HPDE6-E6E7 (cell line): Measurements from ENCODE around the gene PIGH.
"Not testable (repeated sequence)": the region's sequence is repeated elsewhere in the genome, so short reads cannot be mapped to it uniquely, and the experiment has no call there.

ENCODE experiments used
- DNase-seq: peaks from one replicate; pipeline ENCODE4 v3.0.0; 2011; ENCODE audit warnings: missing footprints; ENCODE audit errors: extremely low spot score

Gene PIGH

GRCh38 chr14:67609642-67610310 is 9.7 kb upstream of the PIGH start:
- no peak for DNase-seq

- no peak for DNase-seq
Measured at GRCh38 chr14:67607646-67608045, 7.6 kb upstream of the PIGH start.

- DNase-seq: no peak
Measured at GRCh38 chr14:67602995-67603545, 3.0 kb upstream of the PIGH start.

- DNase-seq: no peak
Measured at GRCh38 chr14:67602076-67602475, 2.0 kb upstream of the PIGH start.

GRCh38 chr14:67600562-67600974 is 500 bp upstream of the PIGH start:
- not testable (repeated sequence) for DNase-seq

GRCh38 chr14:67595392-67595791 is 4.7 kb downstream of the PIGH start:
- DNase-seq: no peak

GRCh38 chr14:67593650-67594049 is 6.4 kb downstream of the PIGH start:
- not testable (repeated sequence) for DNase-seq

GRCh38 chr14:67589204-67589770 is 10.8 kb downstream of the PIGH start:
- no peak for DNase-seq

GRCh38 chr14:67586369-67586768 is 13.7 kb downstream of the PIGH start:
- no peak for DNase-seq

GRCh38 chr14:67584978-67585377 is 15.1 kb downstream of the PIGH start:
- DNase-seq: no peak

GRCh38 chr14:67583711-67584644 is 16.1 kb downstream of the PIGH start:
- DNase-seq: peak; percentile 72

- no peak for DNase-seq
Measured at GRCh38 chr14:67582061-67582460, 18.0 kb downstream of the PIGH start.

GRCh38 chr14:67581643-67582042 is 18.4 kb downstream of the PIGH start:
- no peak for DNase-seq

GRCh38 chr14:67580336-67581171 is 19.5 kb downstream of the PIGH start:
- no peak for DNase-seq

GRCh38 chr14:67579636-67580035 is 20.4 kb downstream of the PIGH start:
- DNase-seq: no peak

GRCh38 chr14:67579040-67579439 is 21.0 kb downstream of the PIGH start:
- DNase-seq: no peak

GRCh38 chr14:67577909-67578749 is 21.9 kb downstream of the PIGH start:
- DNase-seq: no peak

GRCh38 chr14:67577181-67577808 is 22.8 kb downstream of the PIGH start:
- no peak for DNase-seq

GRCh38 chr14:67576216-67576955 is 23.7 kb downstream of the PIGH start:
- no peak for DNase-seq
